LoVo (cell line): ENCODE data around the gene DCAF16.
"Not testable (repeated sequence)": the region's sequence is repeated elsewhere in the genome, so short reads cannot be mapped to it uniquely, and the experiment has no call there.

ENCODE experiments used
- DNase-seq: peaks from one replicate; pipeline ENCODE4 v3.0.0-alpha.2; 2016; ENCODE audit warnings: low spot score

The DCAF16 gene

GRCh38 chr4:17810260-17811077 lies at the start of gene DCAF16, which contains the start of gene NCAPG:
Gene DCAF16, minus strand, starts transcription at chr4:17810757. Its CDS starts 6,616 bp downstream, at chr4:17804141.
Gene NCAPG, plus strand, starts transcription at chr4:17810979. Its CDS starts 99 bp downstream, at chr4:17811078.
- DNase-seq, result peak; percentile 99

GRCh38 chr4:17859793-17860406 lies 49.3 kb upstream of the DCAF16 start:
- no peak for DNase-seq

- no peak for DNase-seq
Observed at GRCh38 chr4:17854036-17854435, 43.5 kb upstream of the DCAF16 start.

GRCh38 chr4:17851959-17852358 lies 41.4 kb upstream of the DCAF16 start:
- no peak for DNase-seq

GRCh38 chr4:17850295-17850694 lies 39.7 kb upstream of the DCAF16 start:
- not testable (repeated sequence) for DNase-seq

- no peak for DNase-seq
Observed at GRCh38 chr4:17846266-17846665, 35.7 kb upstream of the DCAF16 start.

- no peak for DNase-seq
Observed at GRCh38 chr4:17823871-17824669, 13.5 kb upstream of the DCAF16 start.

GRCh38 chr4:17817027-17817426 lies 6.5 kb upstream of the DCAF16 start:
- DNase-seq, result peak; percentile 53

GRCh38 chr4:17816142-17816541 lies 5.6 kb upstream of the DCAF16 start:
- no peak for DNase-seq

GRCh38 chr4:17814140-17814539 lies 3.6 kb upstream of the DCAF16 start:
- no peak for DNase-seq

GRCh38 chr4:17812801-17813200 lies 2.2 kb upstream of the DCAF16 start:
- no peak for DNase-seq

GRCh38 chr4:17812125-17812524 lies 1.6 kb upstream of the DCAF16 start:
- DNase-seq, result no peak

GRCh38 chr4:17811078-17811603 lies 584 bp upstream of the DCAF16 start:
- DNase-seq, result no peak

- no peak for DNase-seq
Observed at GRCh38 chr4:17809667-17810066, 890 bp downstream of the DCAF16 start.

GRCh38 chr4:17807446-17807845 lies 3.1 kb downstream of the DCAF16 start:
- DNase-seq, result no peak

- no peak for DNase-seq
Observed at GRCh38 chr4:17805580-17806155, 4.9 kb downstream of the DCAF16 start.

GRCh38 chr4:17797808-17798207 lies 12.7 kb downstream of the DCAF16 start:
- no peak for DNase-seq

- DNase-seq, result no peak
Observed at GRCh38 chr4:17794730-17795129, 15.8 kb downstream of the DCAF16 start.

- DNase-seq, result no peak
Observed at GRCh38 chr4:17788956-17789355, 21.6 kb downstream of the DCAF16 start.

GRCh38 chr4:17787315-17787714 lies 23.2 kb downstream of the DCAF16 start:
- DNase-seq, result no peak

GRCh38 chr4:17786567-17786966 lies 24.0 kb downstream of the DCAF16 start:
- no peak for DNase-seq

- no peak for DNase-seq
Observed at GRCh38 chr4:17785858-17786257, 24.7 kb downstream of the DCAF16 start.
